HepG2 (cell line): ENCODE data around the gene SLC44A5.

Experiments used
- ATF1 ChIP-seq: IDR thresholded peaks from 2 replicates; pipeline ENCODE4 v1.6.1; 2016; ENCODE audit warnings: mild to moderate bottlenecking, control low read depth
- CTCF ChIP-seq: sonication (generic); formaldehyde crosslinking; IDR thresholded peaks from 2 replicates; pipeline ENCODE4 v1.5.0; 2020; ENCODE audit warnings: mild to moderate bottlenecking, missing genetic modification reagents, moderate library complexity
- MZF1 ChIP-seq: sonication (generic); formaldehyde crosslinking; IDR thresholded peaks from 2 replicates; pipeline ENCODE4 v1.8.1; 2023; ENCODE audit warnings: mild to moderate bottlenecking, missing genetic modification reagents, borderline replicate concordance
- RFX5 ChIP-seq: IDR thresholded peaks from 2 replicates; pipeline ENCODE4 v1.6.1; 2011; ENCODE audit warnings: low read depth, low read length, improper control_type of control experiment
- TF ChIP-seq, protein P1 (sequence below): conservative IDR thresholded peaks from 2 replicates; pipeline ENCODE4 v1.6.1; 2018; ENCODE audit warnings: missing genetic modification reagents

DNA sequence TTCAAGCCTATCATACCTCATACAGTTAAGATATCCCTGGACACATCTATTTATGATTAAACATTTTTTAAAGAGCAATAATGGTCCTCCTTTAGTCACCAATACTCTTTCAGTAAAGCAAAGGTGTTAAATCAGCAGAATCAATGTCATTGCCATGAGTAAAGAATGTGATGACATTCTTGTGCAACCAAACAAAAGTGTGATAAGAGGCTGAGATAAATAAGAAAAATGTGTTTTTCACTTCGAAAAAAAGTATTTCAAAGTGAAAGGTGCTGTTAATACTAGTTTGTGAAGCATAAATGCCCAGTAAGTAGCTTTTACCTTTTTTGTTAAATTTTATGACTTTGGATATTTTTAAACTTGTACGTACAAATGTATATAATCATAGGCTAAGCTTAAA, 8.4 kb downstream of the SLC44A5 start:
- TF ChIP-seq CTCF (CRISPR knock-in tag) (no peak), RFX5 (no peak), ATF1 (CRISPR knock-in tag) (no peak), MZF1 (CRISPR knock-in tag) (no peak)
- TF ChIP-seq, protein P1, sequence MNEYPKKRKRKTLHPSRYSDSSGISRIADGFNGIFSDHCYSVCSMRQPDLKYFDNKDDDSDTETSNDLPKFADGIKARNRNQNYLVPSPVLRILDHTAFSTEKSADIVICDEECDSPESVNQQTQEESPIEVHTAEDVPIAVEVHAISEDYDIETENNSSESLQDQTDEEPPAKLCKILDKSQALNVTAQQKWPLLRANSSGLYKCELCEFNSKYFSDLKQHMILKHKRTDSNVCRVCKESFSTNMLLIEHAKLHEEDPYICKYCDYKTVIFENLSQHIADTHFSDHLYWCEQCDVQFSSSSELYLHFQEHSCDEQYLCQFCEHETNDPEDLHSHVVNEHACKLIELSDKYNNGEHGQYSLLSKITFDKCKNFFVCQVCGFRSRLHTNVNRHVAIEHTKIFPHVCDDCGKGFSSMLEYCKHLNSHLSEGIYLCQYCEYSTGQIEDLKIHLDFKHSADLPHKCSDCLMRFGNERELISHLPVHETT (CRISPR knock-in tag) = no peak
